Upper lobe of left lung (tissue), 4 donors: ENCODE results near the gene STIM2.

Experiments
- CTCF ChIP-seq, 6 experiments: fragments of 450-650 bp in 4 of 6; fragments of 200-600 bp in 2 of 6; sonication (generic) in 2 of 6; IDR thresholded peaks; one replicate each; pipeline ENCODE4 v1.5.1; 2016 to 2019; ENCODE audit warnings: antibody characterized with exemption in 6 of 6
- POLR2A ChIP-seq, 4 donors: fragments of 450-650 bp; IDR thresholded peaks; one replicate each; pipeline ENCODE4 v1.5.1; 2016 to 2017; ENCODE audit warnings: antibody characterized with exemption in 4 of 4, mild to moderate bottlenecking in 2 of 4
- POLR2AphosphoS5 ChIP-seq, 2 donors: sonication (generic); formaldehyde crosslinking; IDR thresholded peaks; one replicate each; pipeline ENCODE4 v1.5.1; 2017; ENCODE audit warnings: antibody characterized with exemption in 2 of 2

- TF ChIP-seq CTCF (IDR thresholded peaks at IDR 0.05) = no peak
- no peak for TF ChIP-seq POLR2A (IDR thresholded peaks at IDR 0.05)
- TF ChIP-seq POLR2AphosphoS5 (IDR thresholded peaks at IDR 0.05) = no peak
Observed at GRCh38 chr4:26819026-26819425, 41.6 kb upstream of the STIM2 start.
